Measurements from ENCODE around the gene SEC14L3.

SEC14L3 gene

DNA sequence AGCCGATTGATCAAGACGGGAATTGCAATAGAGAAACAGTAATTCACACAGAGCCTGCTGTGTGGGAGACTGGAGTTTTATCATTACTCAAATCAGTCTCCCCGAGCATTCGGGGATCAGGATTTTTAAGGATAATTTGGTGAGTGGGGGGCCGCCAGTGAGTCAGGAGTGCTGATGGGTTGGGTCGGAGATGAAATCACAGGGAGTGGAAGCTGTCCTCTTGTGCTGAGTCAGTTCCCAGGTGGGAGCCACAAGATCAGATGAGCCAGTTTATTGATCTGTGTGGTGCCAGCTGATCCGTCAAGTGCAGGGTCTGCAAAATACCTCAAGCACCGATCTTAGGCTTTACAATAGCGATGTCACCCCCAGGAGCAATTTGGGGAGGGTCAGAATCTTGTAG lies 30.7 kb downstream of the SEC14L3 start:
- no peak for DNase-seq

DNA sequence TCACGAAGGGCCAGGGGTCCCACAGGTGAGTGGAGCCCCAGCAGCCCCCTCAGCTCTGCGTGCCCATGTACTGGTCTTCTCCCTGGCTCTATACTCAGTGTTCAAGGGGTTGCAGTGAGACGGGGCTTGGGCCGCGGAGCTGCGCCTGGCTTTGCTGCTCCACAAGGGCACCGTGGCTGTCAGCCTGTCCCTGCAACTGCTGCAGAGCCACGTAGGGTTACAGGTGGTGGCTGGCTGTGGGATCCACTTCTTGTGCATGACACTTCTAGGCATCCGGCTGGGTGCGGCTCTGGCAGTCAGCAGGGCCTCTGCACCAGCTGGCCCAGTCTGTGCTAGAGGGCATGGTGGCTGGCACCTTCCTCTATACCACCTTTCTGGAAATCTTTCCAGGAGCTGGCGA lies 32.0 kb downstream of the SEC14L3 start:
- DNase-seq = no peak

DNA sequence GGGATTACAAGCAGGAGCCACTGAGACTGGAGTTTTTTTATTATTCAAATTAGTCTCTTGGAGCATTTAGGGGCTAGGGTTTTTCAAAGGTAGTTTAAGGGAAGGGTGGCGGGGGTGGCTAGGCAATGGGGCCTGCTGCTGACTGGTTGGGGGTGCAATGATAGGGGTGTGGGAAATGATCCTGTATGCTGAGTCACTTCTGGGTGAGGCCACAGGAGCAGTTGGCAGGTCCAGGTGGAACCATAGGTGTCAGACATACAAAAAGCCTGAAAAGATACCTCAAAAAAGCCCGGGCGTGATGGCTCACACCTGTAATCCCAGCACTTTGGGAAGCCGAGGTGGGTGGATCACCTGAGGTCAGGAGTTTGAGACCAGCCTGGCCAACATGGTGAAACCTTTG lies 32.6 kb downstream of the SEC14L3 start:
- no peak for DNase-seq

DNA sequence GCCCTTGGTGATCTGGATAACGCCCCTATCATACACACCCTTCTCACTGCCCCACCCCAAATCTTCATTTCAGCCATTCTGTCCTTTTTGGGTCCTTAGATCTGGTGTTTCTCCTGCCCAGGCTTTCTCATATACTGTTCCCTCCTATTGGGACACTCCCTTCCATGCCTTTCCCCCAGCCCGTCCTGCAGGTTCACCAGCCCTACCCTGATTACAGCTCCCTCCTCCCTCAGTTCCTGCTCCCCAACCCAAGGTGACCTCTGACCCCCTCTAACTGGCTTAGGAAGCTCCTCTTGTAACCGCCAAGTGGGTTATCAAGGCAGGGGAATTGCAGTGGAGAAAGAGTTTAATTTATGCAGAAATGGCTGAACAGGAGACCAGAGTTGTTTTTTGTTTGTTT lies 33.3 kb downstream of the SEC14L3 start:
- no peak for DNase-seq

DNA sequence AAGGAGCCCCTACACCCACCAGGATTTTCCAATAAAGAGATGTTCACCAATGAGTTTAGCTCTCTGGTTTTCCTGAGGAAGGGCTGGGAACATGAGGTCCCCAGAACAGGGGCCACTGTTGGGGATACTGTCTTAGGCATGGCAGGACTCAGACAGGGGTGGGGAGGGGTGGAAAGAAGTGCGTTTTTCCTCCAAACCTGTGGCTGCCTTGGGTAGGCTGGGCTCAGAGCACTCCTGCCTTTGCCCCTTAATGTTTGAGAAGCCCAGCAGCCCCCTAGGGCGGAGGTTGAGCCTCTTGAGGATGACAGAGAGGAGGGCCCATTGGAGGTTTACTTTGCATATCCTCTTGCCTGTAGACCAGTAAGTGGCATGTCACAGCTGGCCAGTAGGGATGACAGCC lies 35.6 kb downstream of the SEC14L3 start:
- no peak for DNase-seq

DNA sequence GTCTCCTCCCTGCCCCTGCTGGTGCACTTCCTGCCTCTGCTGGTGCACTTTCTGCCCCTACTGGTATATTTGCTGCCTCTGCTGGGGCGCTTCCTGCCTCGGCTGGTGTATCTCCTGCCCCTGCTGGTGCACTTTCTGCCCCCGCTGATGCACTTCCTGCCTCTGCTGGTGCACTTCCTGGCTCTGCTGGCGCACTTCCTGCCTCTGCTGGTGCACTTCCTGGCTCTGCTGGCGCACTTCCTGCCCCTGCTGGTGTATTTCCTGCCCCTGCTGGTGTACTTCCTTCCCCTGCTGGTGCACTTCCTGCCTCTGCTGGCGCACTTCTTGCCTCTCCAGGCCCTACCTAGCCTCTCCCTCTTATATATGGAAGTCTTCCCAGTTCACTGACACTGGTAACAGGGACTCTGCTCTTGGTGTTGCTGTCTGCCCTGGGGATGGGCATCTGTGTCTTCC lies 36.1 kb downstream of the SEC14L3 start:
- DNase-seq = peak; percentile 77

DNA sequence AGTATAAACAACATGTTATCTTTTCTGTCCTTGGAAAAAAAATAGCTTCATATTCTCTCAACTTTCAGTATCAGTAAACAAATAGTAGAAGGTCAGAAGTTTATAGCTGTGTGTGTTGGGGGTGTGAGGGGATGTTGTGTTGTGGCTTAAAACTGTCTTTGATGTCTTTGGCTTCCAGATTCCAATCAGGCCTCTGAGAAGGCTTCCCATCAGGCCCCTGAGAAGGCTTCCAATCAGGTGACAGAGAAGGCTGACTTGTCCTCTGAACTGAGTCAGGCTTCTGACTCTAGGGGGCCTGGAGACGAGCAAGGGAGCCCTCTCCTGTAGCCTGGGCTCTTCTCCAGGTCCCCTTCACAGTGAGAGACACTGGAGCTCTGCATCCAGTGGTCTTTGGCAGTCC lies 37.0 kb downstream of the SEC14L3 start:
- DNase-seq = no peak

DNA sequence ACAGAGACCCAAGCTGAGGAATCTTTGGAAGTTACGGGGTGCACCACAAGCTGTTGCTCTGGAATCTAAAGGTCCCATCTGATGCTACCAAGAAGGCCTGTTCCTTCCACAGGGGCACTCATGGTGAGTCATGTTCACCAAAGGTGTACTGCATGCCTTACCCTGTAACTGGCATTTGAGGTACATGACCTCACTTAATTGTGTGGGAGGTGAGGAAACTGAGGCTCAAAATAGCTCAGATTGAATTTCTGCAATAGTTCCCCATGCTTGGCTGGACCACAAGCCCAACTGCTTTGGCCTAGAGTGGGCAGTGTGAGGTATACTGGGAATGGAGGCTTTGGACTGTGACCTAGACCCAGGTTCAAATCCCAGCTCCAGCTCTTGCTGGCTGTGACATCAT lies 38.0 kb downstream of the SEC14L3 start:
- no peak for DNase-seq

DNA sequence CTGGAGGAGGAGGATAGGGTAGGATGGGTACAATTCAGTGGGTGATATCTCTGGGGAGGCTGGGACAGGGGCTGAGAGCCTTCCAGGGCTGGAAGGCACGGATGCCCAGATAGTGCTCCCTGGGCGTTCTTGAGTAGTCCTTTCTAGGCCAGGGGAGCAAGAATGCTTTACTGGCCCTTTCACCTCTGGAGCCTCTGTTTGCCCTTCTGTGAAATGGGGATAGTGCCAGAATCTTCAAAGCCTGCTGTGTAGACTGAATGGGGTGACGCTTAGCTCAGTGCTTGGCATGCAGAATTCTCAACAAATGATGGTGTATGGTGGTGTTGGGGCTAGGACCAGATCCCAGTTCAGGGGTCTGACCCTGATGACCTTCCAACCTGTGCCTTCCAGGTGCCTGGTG lies 38.6 kb downstream of the SEC14L3 start:
- no peak for DNase-seq

DNA sequence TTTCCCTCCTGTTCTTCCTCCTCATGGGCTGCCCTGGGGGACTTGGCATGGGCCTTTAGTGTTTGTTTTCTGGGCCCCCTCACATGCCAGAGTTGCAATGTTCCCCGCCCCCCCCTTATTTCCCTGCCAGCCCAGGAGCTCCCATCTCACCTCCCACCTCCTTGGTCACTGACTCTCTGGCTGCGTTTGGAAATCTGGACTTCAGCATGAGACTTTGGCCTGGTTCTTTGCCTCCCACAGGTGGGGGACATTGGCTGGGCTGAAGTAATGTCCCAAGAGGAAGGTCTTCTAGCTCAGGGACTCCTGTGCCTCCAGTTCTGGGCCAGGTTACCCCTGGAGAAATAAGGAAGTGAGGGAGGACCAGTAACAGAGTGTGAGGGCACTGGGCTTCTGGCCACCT lies 39.3 kb downstream of the SEC14L3 start:
- no peak for DNase-seq

DNA sequence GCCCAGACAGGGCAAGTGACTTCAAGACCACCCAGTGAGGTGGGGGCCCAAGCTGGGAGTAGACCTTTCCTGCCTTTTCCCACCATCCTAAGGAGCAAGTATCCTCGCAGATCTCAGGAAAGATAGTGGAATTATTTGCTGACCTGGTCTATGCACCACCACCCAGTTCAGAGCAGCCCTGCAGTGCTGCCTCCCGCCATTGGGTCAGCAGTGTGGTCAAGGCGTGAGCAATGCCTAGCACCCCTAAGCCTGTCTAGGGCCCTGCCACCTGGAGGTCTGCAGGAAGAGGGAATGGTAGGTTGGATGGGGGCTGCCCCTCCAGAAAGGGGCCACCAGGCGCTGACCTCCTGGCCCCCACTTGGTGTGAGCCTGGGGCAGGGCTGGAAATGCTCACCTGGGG lies 39.7 kb downstream of the SEC14L3 start:
- no peak for DNase-seq

DNA sequence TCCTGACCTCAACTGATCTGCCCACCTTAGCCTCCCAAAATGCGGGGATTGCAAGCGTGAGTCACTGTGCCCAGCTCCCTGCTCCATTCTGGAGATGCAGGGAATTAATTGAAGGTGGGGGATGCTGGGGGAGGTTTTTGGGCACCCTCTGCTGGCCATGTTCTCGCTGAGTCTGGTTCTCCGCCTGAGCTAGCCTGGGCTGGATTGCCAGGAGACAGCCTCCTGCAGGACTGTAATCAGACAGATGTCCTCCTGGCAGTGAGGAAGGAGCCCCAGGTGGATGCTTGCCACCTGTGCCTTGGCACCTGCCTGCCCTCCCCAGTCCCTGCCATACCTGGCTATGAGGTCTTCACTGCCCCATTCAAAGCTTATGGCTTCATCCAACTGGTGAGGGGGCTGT lies 40.9 kb downstream of the SEC14L3 start:
- DNase-seq = no peak

DNA sequence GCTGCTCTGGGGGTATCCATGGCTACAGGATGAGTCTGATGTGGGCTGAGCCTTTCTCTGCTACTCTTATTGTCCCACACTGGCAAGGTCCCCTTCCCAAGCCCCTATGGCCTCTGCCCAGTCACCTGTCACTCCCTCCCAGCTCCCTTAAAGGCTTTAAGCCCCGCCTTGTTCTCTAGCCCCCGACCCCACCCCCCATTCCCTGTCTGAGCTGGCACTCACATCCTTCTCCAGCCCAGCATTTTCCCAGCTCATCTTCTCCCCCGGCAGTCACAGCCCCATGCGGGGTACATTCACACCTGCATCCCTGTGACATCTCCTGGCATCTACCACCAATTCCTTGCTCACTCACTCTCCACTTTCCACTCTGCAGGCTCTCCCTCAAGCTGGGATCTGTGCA lies 41.9 kb downstream of the SEC14L3 start:
- DNase-seq = no peak

DNA sequence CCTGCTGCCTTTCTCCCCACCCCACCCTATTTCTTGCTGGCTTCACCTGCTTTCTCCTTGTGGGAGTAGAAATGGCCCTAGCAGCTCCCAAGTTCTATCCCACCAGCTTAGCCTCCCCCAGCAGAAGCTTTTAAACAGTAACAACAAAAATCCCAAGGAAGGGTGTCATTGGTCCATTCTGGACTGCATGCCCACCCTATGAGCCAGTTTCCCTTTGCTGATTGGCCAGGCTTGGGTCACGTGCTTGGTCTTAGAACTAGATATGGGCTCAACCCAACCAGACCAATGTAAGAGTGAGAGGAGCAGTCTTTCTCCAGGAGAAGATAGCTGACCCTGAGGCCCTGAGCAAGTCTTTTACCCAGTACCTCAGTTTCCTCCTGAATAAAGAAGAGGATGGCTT lies 43.9 kb downstream of the SEC14L3 start:
- DNase-seq = no peak

DNA sequence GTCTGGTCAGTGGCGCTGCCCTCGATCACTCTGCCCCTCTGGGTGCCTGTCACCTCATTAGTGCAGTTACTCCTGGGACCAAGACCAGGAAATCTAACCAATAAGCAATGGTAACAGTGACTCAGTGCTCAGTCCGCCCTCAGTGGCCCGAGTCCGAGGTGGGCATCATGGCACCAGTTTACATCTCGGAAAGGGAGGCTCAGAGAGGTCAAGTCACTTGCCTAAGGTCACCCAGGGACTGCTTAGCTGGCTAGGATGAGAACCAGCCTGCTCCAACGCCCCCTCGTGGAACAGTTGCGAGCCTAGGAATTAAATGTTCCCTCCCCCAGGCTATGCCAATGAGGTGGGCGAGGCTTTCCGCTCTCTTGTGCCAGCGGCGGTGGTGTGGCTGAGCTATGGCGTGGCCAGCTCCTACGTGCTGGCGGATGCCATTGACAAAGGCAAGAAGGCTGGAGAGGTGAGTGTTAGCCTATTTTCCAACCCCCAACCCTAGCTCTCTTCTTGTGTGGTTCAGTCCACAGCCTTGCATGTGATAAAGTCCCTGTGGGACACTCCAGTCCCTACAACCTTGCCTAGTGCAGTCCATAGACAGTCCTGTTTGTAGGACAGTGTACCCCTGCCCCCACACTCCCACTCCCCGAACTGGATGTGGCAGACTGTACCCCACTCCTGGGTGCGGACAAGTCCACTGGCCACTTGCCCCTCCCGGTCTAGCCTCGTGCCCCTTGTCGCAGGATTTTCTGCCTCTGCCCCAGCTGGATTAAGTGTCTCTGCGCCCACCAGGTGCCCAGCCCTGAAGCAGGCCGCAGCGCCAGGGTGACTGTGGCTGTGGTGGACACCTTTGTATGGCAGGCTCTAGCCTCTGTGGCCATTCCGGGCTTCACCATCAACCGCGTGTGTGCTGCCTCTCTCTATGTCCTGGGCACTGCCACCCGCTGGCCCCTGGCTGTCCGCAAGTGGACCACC lies 45.1 kb downstream of the SEC14L3 start:
- peak; percentile 93 for DNase-seq

DNA sequence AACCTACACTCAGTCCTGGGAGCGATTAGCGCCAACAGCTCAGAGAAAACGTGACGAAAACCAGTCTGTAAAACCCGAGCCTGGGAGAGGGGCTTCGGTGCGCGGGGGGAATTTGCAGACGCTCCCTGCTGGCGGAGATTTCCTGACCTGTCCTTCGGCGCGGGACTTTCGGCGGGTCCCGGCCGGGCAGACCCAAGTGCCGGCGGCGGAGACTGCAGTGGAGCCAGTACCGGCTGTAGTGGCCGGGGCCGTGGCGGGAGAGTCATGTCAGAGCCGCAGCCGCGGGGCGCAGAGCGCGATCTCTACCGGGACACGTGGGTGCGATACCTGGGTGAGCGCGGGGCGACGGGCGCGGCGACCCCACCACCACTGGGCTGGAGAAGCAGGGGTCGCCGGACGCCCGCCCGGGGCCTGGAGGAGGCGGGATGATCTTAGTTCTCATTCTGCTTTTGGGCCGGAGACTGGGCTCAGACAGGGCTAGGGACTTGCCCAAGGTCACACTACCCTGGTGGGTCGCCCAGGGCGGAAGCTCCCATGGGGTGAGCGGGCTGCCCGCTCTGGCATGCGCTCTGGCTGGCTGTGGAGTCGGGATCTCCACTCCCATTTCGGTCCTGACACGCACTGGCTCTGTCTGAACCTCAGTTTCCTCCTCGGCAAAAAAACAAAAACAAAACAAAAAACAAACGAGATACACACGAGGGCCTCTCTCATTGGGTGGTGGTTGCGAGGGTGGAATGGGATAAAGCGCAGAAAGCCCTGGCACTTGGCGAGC lies 46.0 kb downstream of the SEC14L3 start, which contains the start of gene MTFP1:
Gene MTFP1 (plus strand): TSS at position 153 of the 772 bp plus-strand sequence. CDS start 112 bp downstream, at position 265.
- DNase-seq = peak; percentile 72

DNA sequence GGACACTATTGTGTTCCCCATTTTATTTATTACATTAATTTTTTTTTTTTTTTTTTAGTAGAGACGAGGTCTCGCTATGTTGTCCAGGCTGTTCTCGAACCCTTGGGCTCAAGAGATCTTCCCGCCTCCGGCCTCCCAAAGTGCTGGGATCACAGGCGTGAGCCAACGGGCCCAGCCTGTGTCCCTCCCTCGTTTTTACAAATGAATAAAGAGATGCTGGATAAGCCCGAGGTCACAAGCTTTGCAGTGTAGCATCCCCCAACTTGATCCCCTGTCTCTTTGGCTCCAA lies 46.5 kb downstream of the SEC14L3 start:
- DNase-seq = no peak

DNA sequence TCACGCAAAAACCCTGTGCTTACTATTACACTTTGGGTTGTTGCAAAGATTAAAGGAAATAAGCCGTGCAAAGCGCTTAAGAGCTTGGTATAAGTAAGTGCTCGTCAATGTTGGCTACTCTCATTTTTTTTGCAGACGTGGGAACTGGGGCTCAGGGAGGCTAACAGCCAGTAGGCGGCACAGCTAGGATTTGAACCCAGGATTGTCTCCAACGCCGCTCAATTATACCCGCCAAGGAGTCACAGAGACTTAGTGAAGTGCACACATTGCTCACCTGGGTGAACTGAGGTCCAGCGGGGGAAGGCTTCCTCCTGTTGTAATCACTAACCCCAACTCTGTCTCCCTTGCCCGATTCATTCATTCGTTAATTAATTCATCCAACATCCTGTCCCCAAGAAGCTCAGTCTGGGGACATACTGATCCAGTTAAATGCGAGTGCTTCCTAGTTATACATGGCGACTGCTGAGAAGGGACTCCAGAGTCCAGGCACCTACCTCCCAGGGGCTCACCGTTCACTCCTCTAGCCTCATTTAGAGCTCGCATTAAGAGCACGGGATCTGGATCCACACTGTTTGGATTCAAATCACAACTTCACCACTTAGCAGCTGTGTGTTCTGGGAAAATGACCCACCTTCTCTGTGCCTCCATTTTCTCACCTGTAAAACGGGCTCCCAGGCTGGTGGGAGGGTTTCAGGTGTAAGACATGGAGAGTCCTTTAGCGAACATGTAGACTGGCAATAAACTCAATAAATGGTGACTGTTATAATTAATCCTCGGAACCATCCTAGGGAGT lies 47.1 kb downstream of the SEC14L3 start:
- DNase-seq = peak; percentile 43

DNA sequence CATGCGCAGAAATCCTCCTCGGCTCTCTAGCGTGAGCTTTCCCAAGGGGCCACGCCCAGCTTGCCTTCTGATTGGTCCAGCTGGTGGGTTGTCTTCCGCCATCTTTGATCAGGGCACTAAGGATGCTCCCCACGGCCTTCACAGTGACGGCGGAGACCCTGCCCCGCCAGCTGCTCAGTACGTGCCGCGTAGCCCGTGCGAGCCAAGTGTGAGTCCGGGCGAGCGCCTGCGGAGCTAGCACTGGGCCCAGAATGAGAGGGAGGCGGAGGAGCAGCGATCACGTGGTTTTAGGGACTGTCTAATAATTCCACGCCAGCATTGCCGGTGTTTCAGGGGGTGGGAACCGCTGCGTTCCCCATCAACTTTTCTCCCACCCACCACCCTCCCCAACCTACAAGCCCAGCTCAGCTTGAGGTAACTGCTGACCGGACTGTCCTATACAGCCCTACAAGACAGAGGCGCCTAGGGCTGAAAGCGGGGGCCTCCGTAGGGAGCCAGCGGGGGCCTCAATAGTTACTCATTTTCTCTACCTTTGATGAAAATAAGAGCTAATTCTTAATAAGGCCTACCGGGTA lies 47.8 kb downstream of the SEC14L3 start:
- peak; percentile 98 for DNase-seq

DNA sequence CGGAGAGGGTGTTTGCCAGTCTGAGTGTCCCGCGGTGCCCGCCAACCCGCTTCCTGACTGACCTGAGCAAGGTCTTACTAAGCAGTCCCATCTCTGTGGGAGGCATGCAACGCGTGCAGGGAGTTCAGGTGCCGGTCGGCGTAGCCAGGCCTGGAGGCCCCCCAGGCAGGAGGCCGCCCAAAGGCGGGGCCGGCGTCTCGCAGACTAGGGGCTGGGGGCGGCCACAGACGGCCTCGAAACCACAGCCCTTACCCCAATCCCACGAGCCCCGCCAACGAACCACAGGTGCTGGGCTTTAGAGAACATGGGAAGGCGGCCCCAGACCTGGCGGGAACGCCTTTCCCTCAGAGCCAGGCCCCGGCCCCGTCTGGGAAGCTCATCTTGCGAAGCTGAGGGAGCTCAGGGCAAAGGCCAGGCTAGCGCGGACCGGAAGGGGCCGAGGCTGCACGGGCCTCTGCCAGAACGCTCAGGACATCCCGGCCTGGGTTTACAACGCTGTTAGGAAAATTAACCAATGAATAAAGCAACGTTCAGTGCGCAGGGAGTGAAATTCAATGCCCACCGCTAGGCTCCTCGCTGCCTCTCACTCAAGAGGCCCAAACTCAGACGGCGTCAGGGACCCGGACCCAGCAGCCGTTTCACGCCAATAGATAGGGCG lies 48.4 kb downstream of the SEC14L3 start:
- DNase-seq = peak; percentile 79

DNA sequence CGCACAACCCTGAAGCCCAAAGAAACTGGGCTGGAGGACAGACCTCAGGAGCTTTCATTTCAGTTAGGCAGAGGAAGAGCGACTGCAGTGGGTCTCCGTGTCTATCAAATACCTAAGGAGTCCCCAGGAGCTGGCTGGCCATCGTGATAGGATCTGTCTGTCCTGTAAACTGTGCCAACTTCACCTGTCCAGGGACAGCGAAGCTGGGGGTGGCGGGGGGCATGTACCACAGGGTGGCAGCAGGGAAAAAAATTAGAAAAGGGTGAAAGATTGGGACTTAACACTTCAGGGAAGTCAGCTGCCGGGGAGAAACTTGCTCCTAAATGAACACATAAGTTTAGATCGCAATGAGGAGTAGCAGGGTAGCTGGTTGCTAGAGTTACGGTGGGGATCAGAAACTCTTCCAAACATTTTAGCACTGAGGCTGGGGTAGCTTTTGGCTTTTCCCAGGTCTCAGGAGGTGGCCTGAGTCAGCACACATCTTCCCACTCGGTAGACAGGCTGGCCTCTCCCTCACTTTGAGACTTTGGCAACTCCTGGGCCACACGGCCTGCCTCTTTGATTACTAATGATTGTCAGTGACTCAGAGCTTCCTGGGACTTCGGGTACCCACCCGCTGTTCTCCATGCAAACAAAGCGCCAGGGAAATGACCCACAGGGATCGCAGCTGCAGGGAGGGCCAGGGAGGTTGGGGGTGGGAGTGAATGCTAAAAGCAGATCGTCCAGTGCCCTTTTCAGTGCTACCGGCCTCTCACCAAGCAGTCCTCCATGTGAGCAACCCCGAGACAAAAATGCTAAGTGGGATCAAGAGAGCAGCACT lies 49.1 kb downstream of the SEC14L3 start:
- DNase-seq = peak; percentile 58
